Tibial nerve (tissue), 4 donors: ENCODE data around the gene TMEFF2. TPM values are rescaled to one million over a fixed set of nuclear protein-coding genes. Genes with fewer than 3 reads are reported as not detected.

Source experiments
- DNase-seq, 2 donors: peaks; one replicate each; pipeline ENCODE4 v3.0.0-alpha.2; 2019; ENCODE audit warnings: low spot score in 2 of 2
- H3K27ac ChIP-seq, 4 donors: fragments of 200-600 bp; sonication (generic) in 3 of 4; one replicate each; pipeline ENCODE4 v1.5.1; 2017 to 2019; ENCODE audit warnings: mild to moderate bottlenecking in 1 of 4
- H3K27me3 ChIP-seq, 2 donors: fragments of 200-600 bp; sonication (generic) in 1 of 2; one replicate each; pipeline versions ENCODE4 v1.5.1 to v1.6.0; 2017 to 2019
- H3K36me3 ChIP-seq, 3 donors: fragments of 200-600 bp; sonication (generic); one replicate each; pipeline ENCODE4 v1.5.1; 2018 to 2019
- H3K4me1 ChIP-seq, 4 donors: fragments of 200-600 bp; sonication (generic) in 3 of 4; one replicate each; pipeline ENCODE4 v1.5.1; 2017 to 2019
- H3K4me3 ChIP-seq, 4 donors: fragments of 200-600 bp; sonication (generic) in 3 of 4; one replicate each; pipeline ENCODE4 v1.5.1; 2017 to 2019; ENCODE audit warnings: mild to moderate bottlenecking in 1 of 4, moderate library complexity in 1 of 4
- H3K9me3 ChIP-seq, 4 donors: fragments of 200-600 bp; sonication (generic) in 3 of 4; one replicate each; pipeline ENCODE4 v1.5.1; 2017 to 2019
- CTCF ChIP-seq, 5 experiments: fragments of 200-600 bp in 3 of 5; fragments of 450-650 bp in 2 of 5; sonication (generic) in 3 of 5; IDR thresholded peaks; one replicate each; pipeline ENCODE4 v1.5.1; 2016 to 2019; ENCODE audit warnings: antibody characterized with exemption in 5 of 5, mild to moderate bottlenecking in 3 of 5, moderate library complexity in 2 of 5
- EP300 ChIP-seq, 2 donors: sonication (generic); formaldehyde crosslinking; IDR thresholded peaks; one replicate each; pipeline ENCODE4 v1.6.1; 2017; ENCODE audit warnings: antibody characterized with exemption in 2 of 2, mild to moderate bottlenecking in 1 of 2
- POLR2A ChIP-seq, 2 donors: fragments of 450-650 bp; IDR thresholded peaks; one replicate each; pipeline ENCODE4 v1.6.1; 2017; ENCODE audit warnings: antibody characterized with exemption in 2 of 2, mild to moderate bottlenecking in 2 of 2, moderate library complexity in 2 of 2
- WGBS, 2 donors: methylation state at CpG; one replicate each; pipeline ENCODE4 v1.1.5; 2018; 5-methylcytosine and 5-hydroxymethylcytosine counted together
- total RNA-seq, 4 donors: library from RNA; depleted of rRNA; stranded (reverse); fragments of >200 nt; gene quantifications; one replicate each; pipeline ENCODE4 v1.1.0, GENCODE V29; 2016

The TMEFF2 gene
- total RNA-seq, 4 donors from 2014 or later = not detected

- Histone ChIP-seq H3K9me3 (no peaks in the 10 kb centered on the region), H3K27ac (no peak overlapping the region), H3K36me3 (no peaks in the 10 kb centered on the region), H3K4me1 (peaks cover 0 to 13% (median 0%) of the 10 kb centered on the region in 4 donors), H3K4me3 (no peak overlapping the region), H3K27me3 (no peaks in the 10 kb centered on the region)
- DNase-seq = no peak
- WGBS, 2 donors = 53 to 54% methylated on average over 4 of the region's 4 CpGs
- TF ChIP-seq CTCF (IDR thresholded peaks at IDR 0.05) (no peak), EP300 (IDR thresholded peaks at IDR 0.05) (no peak), POLR2A (IDR thresholded peaks at IDR 0.05) (no peak)
These were observed 169.1 kb downstream of the TMEFF2 start for GRCh38 chr2:192025637-192026036.

GRCh38 chr2:192023006-192023405 is 171.7 kb downstream of the TMEFF2 start:
- no peak for DNase-seq

GRCh38 chr2:192017844-192018243 is 176.9 kb downstream of the TMEFF2 start:
- Histone ChIP-seq H3K4me3 (no peak overlapping the region), H3K9me3 (no peaks in the 10 kb centered on the region), H3K27me3 (no peaks in the 10 kb centered on the region), H3K27ac (no peak overlapping the region), H3K36me3 (no peaks in the 10 kb centered on the region), H3K4me1 (no peaks in the 10 kb centered on the region)
- DNase-seq = no peak
- no peak for TF ChIP-seq CTCF (IDR thresholded peaks at IDR 0.05)
- TF ChIP-seq EP300 (IDR thresholded peaks at IDR 0.05) = no peak
- no peak for TF ChIP-seq POLR2A (IDR thresholded peaks at IDR 0.05)

More at GRCh38 chr2:192023006-192023405, 171.7 kb downstream of the TMEFF2 start:
- H3K36me3 ChIP-seq = no peaks in the 10 kb centered on the region
- peaks cover 0 to 13% (median 0%) of the 10 kb centered on the region in 4 donors for H3K4me1 ChIP-seq
- H3K27me3 ChIP-seq = no peaks in the 10 kb centered on the region
- TF ChIP-seq CTCF (IDR thresholded peaks at IDR 0.05) (no peak), POLR2A (IDR thresholded peaks at IDR 0.05) (no peak), EP300 (IDR thresholded peaks at IDR 0.05) (no peak)
- no peak overlapping the region for H3K4me3 ChIP-seq
- no peaks in the 10 kb centered on the region for H3K9me3 ChIP-seq
- H3K27ac ChIP-seq = no peak overlapping the region
- WGBS, 2 donors = 90 to 94% methylated on average over 3 of the region's 3 CpGs

GRCh38 chr2:192016265-192016664 is 178.5 kb downstream of the TMEFF2 start:
- Histone ChIP-seq H3K27ac (no peak overlapping the region), H3K36me3 (no peaks in the 10 kb centered on the region), H3K27me3 (no peaks in the 10 kb centered on the region), H3K4me3 (no peak overlapping the region), H3K9me3 (no peaks in the 10 kb centered on the region), H3K4me1 (no peaks in the 10 kb centered on the region)
- WGBS, 2 donors = 93 to 100% methylated on average over 1 of the region's 1 CpG
- TF ChIP-seq CTCF (IDR thresholded peaks at IDR 0.05) = no peak
- no peak for TF ChIP-seq EP300 (IDR thresholded peaks at IDR 0.05)
- no peak for TF ChIP-seq POLR2A (IDR thresholded peaks at IDR 0.05)
- no peak for DNase-seq

GRCh38 chr2:192013211-192013610 is 181.5 kb downstream of the TMEFF2 start:
- no peak for TF ChIP-seq POLR2A (IDR thresholded peaks at IDR 0.05)
- TF ChIP-seq EP300 (IDR thresholded peaks at IDR 0.05) = no peak
- TF ChIP-seq CTCF (IDR thresholded peaks at IDR 0.05) = no peak
- Histone ChIP-seq H3K36me3 (no peaks in the 10 kb centered on the region), H3K27me3 (no peaks in the 10 kb centered on the region), H3K27ac (no peak overlapping the region), H3K4me1 (no peaks in the 10 kb centered on the region), H3K9me3 (no peaks in the 10 kb centered on the region), H3K4me3 (no peak overlapping the region)
- DNase-seq = no peak
- 95 to 99% methylated on average over 6 of the region's 6 CpGs for WGBS, 2 donors
